Measurements from ENCODE around the gene ZNRF1.

DNA sequence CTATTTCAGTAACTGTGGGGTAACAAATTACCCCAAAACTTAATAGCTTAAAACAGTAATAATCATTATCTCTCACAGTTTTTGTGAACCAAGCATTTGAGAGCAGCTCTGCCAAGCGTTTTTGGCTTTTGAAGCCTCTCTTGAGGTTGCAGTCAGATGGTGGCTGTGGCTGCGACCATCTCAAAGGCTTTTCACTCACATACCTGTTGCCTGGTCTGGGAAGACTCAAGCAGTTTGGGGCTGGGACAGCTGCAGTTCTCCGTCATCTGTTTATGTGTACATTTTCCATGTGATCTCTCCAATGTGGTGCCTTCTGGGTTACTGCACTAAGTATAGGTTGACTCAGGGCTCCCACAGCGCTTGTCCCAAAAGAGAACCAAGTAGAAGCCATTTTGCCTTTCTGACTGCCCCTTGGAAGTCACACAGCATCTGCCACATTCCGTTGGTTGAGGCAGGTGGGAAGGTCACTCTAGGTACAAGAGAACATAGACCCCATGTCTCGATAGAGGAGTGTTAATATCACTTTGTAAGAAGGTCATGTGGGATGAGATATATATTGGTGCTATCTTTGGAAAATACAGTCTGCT lies 68.1 kb downstream of the ZNRF1 start:
- TF ChIP-seq POLR2A (IDR thresholded peaks at IDR 0.05; ENCODE audit: low read depth) (no peak), EP300 (IDR thresholded peaks at IDR 0.05) (no peak), POLR2AphosphoS5 (IDR thresholded peaks at IDR 0.05) (no peak)
- TF ChIP-seq, protein P1, sequence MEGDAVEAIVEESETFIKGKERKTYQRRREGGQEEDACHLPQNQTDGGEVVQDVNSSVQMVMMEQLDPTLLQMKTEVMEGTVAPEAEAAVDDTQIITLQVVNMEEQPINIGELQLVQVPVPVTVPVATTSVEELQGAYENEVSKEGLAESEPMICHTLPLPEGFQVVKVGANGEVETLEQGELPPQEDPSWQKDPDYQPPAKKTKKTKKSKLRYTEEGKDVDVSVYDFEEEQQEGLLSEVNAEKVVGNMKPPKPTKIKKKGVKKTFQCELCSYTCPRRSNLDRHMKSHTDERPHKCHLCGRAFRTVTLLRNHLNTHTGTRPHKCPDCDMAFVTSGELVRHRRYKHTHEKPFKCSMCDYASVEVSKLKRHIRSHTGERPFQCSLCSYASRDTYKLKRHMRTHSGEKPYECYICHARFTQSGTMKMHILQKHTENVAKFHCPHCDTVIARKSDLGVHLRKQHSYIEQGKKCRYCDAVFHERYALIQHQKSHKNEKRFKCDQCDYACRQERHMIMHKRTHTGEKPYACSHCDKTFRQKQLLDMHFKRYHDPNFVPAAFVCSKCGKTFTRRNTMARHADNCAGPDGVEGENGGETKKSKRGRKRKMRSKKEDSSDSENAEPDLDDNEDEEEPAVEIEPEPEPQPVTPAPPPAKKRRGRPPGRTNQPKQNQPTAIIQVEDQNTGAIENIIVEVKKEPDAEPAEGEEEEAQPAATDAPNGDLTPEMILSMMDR (IDR thresholded peaks at IDR 0.05) = no peak
